HL-60 (cell line): Measurements from ENCODE around the gene DDX24.

Experiments used
- GABPA ChIP-seq: IDR thresholded peaks from 2 replicates; pipeline ENCODE4 v1.6.1; 2012; ENCODE audit warnings: low read depth
- POLR2AphosphoS5 ChIP-seq: IDR thresholded peaks from 2 replicates; pipeline ENCODE4 v1.6.1; 2012; ENCODE audit warnings: low read depth
- REST ChIP-seq: IDR thresholded peaks from 2 replicates; pipeline ENCODE4 v1.6.1; 2012; ENCODE audit warnings: low read depth; ENCODE audit not compliant: insufficient replicate concordance
- SPI1 ChIP-seq: IDR thresholded peaks from 2 replicates; pipeline ENCODE4 v1.6.1; 2012; ENCODE audit warnings: low read depth, mild to moderate bottlenecking, borderline replicate concordance
- TF ChIP-seq, protein P1 (sequence below): IDR thresholded peaks from one replicate; pipeline ENCODE4 v1.5.1; 2011; ENCODE audit warnings: low read length, control low read depth, inconsistent platforms; ENCODE audit not compliant: insufficient read depth

GRCh38 chr14:94099006-94099405 is 18.0 kb upstream of the DDX24 start:
- TF ChIP-seq, protein P1, sequence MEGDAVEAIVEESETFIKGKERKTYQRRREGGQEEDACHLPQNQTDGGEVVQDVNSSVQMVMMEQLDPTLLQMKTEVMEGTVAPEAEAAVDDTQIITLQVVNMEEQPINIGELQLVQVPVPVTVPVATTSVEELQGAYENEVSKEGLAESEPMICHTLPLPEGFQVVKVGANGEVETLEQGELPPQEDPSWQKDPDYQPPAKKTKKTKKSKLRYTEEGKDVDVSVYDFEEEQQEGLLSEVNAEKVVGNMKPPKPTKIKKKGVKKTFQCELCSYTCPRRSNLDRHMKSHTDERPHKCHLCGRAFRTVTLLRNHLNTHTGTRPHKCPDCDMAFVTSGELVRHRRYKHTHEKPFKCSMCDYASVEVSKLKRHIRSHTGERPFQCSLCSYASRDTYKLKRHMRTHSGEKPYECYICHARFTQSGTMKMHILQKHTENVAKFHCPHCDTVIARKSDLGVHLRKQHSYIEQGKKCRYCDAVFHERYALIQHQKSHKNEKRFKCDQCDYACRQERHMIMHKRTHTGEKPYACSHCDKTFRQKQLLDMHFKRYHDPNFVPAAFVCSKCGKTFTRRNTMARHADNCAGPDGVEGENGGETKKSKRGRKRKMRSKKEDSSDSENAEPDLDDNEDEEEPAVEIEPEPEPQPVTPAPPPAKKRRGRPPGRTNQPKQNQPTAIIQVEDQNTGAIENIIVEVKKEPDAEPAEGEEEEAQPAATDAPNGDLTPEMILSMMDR = no peak
- TF ChIP-seq REST (no peak), POLR2AphosphoS5 (no peak), SPI1 (no peak), GABPA (no peak)
